Spleen (tissue), 11 donors: ENCODE data around the gene NCDN. TPM values are rescaled to one million over a fixed set of nuclear protein-coding genes. Genes with fewer than 3 reads are reported as not detected.

Experiments used
- DNase-seq: peaks from one replicate; pipeline ENCODE4 v3.0.0-alpha.2; 2020
- H3K27ac ChIP-seq, 8 donors: fragments of 200-600 bp; sonication (generic) in 7 of 8; 1 replicate in 4 of 8; 2 replicates in 4 of 8; pipeline versions ENCODE4 v1.5.0 to v1.8.0; 2016 to 2021; ENCODE audit warnings: inconsistent platforms in 4 of 8, mild to moderate bottlenecking in 4 of 8, moderate library complexity in 1 of 8
- H3K27me3 ChIP-seq, 7 donors: fragments of 200-600 bp; sonication (generic) in 6 of 7; replicated peaks in 1 of 7; 1 replicate in 4 of 7; 2 replicates in 3 of 7; pipeline versions ENCODE4 v1.5.0 to v1.8.0; 2016 to 2021; ENCODE audit warnings: inconsistent platforms in 3 of 7, mild to moderate bottlenecking in 1 of 7
- H3K36me3 ChIP-seq, 6 donors: fragments of 200-600 bp; sonication (generic) in 5 of 6; 1 replicate in 4 of 6; 2 replicates in 2 of 6; pipeline versions ENCODE4 v1.5.0 to v1.8.0; 2016 to 2021; ENCODE audit warnings: inconsistent platforms in 2 of 6
- H3K4me1 ChIP-seq, 6 donors: fragments of 200-600 bp; sonication (generic) in 5 of 6; 1 replicate in 3 of 6; 2 replicates in 3 of 6; pipeline versions ENCODE4 v1.5.0 to v1.8.0; 2016 to 2021; ENCODE audit warnings: inconsistent platforms in 3 of 6
- H3K4me3 ChIP-seq, 8 donors: fragments of 200-600 bp; sonication (generic) in 7 of 8; 1 replicate in 4 of 8; 2 replicates in 4 of 8; pipeline versions ENCODE4 v1.5.0 to v1.8.0; 2016 to 2021; ENCODE audit warnings: inconsistent platforms in 4 of 8, mild to moderate bottlenecking in 4 of 8, moderate library complexity in 2 of 8
- H3K9me3 ChIP-seq, 8 donors: fragments of 200-600 bp; sonication (generic) in 7 of 8; 1 replicate in 4 of 8; 2 replicates in 4 of 8; pipeline versions ENCODE4 v1.5.0 to v1.8.0; 2016 to 2021; ENCODE audit warnings: inconsistent platforms in 4 of 8
- POLR2A ChIP-seq, 3 donors: fragments of 450-650 bp; IDR thresholded peaks; one replicate each; pipeline ENCODE4 v1.5.1; 2017; ENCODE audit warnings: antibody characterized with exemption in 3 of 3, mild to moderate bottlenecking in 1 of 3
- POLR2AphosphoS5 ChIP-seq, 3 donors: sonication (generic); formaldehyde crosslinking; IDR thresholded peaks; one replicate each; pipeline ENCODE4 v1.5.1; 2017; ENCODE audit warnings: antibody characterized with exemption in 3 of 3
- WGBS, 5 donors: extraction: QIAGEN DNeasy Blood & Tissue Kit in 3 of 5; methylation state at CpG; one replicate each; pipeline versions ENCODE4 v1.1.5 to v1.1.7; 2013 to 2018; 5-methylcytosine and 5-hydroxymethylcytosine counted together
- intact Hi-C: fragments of 100-400 bp; cut with DNase I; formaldehyde crosslinking; loops from one replicate; pipeline ENCODE4 v1.15.0; 2023; ENCODE audit warnings: low total_unique reads
- polyA plus RNA-seq, 3 donors: library from polyadenylated mRNA; stranded (reverse); fragments of 200-250 nt; gene quantifications; one replicate each; pipeline ENCODE4 v1.2.1, GENCODE V29; 2013
- total RNA-seq, 7 donors: library from RNA; depleted of rRNA in 3 of 7; stranded (reverse); fragments of >200 nt in 3 of 7; fragmentation: NEBNext Ultra II Directional in 4 of 7; extraction: Animal tissue kit (Norgen Biotek cat#: 25700) in 4 of 7; gene quantifications; one replicate each; pipeline versions ENCODE4 v1.1.0 to v1.2.1, GENCODE V29; 2016 to 2021
- TF ChIP-seq, protein P1 (sequence below), 11 experiments: fragments of 200-600 bp in 7 of 11; fragments of 450-650 bp in 4 of 11; sonication (generic) in 4 of 11; IDR thresholded peaks in 8 of 11; conservative IDR thresholded peaks in 3 of 11; 1 replicate in 7 of 11; 2 replicates in 4 of 11; pipeline versions ENCODE4 v1.4.0 to v1.8.0; 2016 to 2021; ENCODE audit warnings: antibody characterized with exemption in 11 of 11, inconsistent platforms in 4 of 11, mild to moderate bottlenecking in 1 of 11
- donor health status: healthy with polysubstance abuse.
- donor health status: DM: no; HTN: no; CAD: no; lungs with moderate emphysema.
- donor health status: DM: no; HTN: no; CAD: no.
- donor health status: Bipolar disorder and iron deficiency.
- donor health status: healthy.
- donor health status: DM: no; HTN: no; CAD: no.
- donor health status: DM: yes; HTN: yes; CAD: no.

NCDN gene
- total and polyA plus RNA-seq, 10 donors, result 4.2 to 19.1 (median 16.5) TPM

DNA sequence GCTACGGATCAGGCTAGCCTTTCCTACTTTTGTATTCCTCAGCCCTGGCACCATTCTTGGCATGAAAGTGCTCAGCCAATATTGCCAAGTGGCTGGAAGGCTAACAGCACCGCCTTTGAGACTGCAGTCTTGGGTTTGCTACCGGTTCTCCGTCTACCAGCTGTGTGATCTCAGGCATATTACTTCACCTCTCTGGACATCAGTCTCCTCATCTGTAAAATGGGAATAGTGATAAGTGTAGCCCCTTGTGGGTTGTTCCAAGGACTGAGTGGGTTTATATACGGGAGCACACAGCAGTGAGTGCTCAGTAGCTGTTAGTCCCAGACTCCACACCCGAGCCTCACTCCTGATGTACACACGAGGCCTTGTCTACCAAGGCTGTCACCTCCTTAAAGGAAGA, 29.2 kb downstream of the NCDN start:
- Histone ChIP-seq H3K27me3 (no peaks in the 10 kb centered on the region), H3K27ac (no peak overlapping the region), H3K4me3 (no peak overlapping the region), H3K9me3 (no peaks in the 10 kb centered on the region), H3K36me3 (peaks cover 0 to 28% (median 3%) of the 10 kb centered on the region in 6 donors), H3K4me1 (no peaks in the 10 kb centered on the region)
- TF ChIP-seq POLR2A (IDR thresholded peaks at IDR 0.05) (no peak), POLR2AphosphoS5 (IDR thresholded peaks at IDR 0.05) (no peak)
- TF ChIP-seq, protein P1, sequence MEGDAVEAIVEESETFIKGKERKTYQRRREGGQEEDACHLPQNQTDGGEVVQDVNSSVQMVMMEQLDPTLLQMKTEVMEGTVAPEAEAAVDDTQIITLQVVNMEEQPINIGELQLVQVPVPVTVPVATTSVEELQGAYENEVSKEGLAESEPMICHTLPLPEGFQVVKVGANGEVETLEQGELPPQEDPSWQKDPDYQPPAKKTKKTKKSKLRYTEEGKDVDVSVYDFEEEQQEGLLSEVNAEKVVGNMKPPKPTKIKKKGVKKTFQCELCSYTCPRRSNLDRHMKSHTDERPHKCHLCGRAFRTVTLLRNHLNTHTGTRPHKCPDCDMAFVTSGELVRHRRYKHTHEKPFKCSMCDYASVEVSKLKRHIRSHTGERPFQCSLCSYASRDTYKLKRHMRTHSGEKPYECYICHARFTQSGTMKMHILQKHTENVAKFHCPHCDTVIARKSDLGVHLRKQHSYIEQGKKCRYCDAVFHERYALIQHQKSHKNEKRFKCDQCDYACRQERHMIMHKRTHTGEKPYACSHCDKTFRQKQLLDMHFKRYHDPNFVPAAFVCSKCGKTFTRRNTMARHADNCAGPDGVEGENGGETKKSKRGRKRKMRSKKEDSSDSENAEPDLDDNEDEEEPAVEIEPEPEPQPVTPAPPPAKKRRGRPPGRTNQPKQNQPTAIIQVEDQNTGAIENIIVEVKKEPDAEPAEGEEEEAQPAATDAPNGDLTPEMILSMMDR (IDR thresholded peaks at IDR 0.05 in 8 of 11, conservative IDR thresholded peaks at IDR 0.05 in 3 of 11), result no peak
- peak; percentile 13 for DNase-seq
- WGBS, 5 donors, result 89 to 93% (median 93%) methylated on average over 7 of the region's 7 CpGs
- intact Hi-C loops, result no loop called here

DNA sequence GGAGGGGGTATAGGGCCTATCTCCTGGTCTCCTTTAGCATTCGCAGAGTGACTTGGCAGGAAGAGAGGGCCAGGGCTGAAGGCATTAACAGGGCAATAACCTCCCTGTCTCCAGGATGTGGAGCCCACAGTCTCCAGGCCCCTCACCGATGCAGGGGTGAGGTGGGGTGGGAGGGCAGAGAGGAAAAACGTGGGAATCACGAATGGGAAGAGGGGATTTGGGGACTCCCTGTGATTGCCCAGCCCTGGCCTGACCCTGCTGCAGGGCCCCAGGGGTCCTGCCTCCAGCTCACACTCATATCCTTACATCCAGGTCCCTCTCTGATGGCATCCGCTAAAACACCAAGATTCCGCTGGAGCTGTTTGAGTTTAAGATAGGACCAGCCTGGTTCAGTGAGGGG, 30.1 kb downstream of the NCDN start:
- TF ChIP-seq, protein P1 (IDR thresholded peaks at IDR 0.05 in 8 of 11, conservative IDR thresholded peaks at IDR 0.05 in 3 of 11), result no peak
- TF ChIP-seq POLR2AphosphoS5 (IDR thresholded peaks at IDR 0.05) (no peak), POLR2A (IDR thresholded peaks at IDR 0.05) (no peak)
- peaks cover 0 to 28% (median 3%) of the 10 kb centered on the region in 6 donors for H3K36me3 ChIP-seq
- H3K27me3 ChIP-seq, result no peaks in the 10 kb centered on the region
- DNase-seq, result peak; percentile 18
- peaks cover 0 to 4% (median 0%) of the 10 kb centered on the region in 6 donors for H3K4me1 ChIP-seq
- WGBS, 5 donors, result 81 to 84% (median 84%) methylated on average over 6 of the region's 6 CpGs
- H3K9me3 ChIP-seq, result no peaks in the 10 kb centered on the region
- no peak overlapping the region for H3K27ac ChIP-seq
- H3K4me3 ChIP-seq, result no peak overlapping the region
- intact Hi-C loops, result no loop called here

DNA sequence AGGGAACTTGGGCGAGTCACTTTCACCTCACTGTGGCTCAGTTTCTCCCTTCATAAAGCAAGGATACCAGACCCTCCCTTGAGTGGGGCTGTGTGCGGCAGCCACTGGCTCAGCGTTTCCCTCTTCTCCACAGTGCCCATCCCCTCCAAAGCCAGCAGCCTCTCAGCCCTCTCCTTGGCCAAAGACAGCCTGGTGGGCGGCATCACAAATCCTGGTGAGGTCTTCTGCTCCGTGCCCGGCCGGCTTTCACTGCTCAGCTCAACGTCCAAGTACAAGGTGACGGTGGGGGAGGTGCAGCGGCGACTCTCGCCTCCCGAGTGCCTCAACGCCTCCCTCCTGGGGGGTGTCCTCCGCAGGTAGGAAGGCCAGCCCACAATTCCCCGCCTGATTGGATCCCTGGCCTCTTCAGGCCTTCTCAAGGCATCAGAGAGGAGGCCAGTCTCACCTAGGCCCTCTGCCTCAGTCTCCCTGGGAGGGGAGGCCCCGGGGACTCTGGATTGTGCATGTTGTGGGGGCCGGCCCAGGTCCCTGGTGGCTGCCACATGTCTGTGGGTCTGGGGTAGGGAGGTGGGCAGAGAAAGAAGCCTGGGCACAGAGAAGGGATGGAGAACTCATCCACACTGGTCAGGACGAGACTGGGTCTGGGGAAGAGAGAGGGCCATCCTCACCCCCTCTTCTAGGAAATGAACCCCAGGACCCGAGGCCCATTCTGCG, 30.8 kb downstream of the NCDN start:
- 85 to 93% (median 89%) methylated on average over 10 to 21 of the region's 21 CpGs for WGBS, 5 donors
- DNase-seq, result peak; percentile 56
- H3K4me3 ChIP-seq, result no peak overlapping the region
- peaks cover 0 to 28% (median 3%) of the 10 kb centered on the region in 6 donors for H3K36me3 ChIP-seq
- no peaks in the 10 kb centered on the region for H3K9me3 ChIP-seq
- no peak overlapping the region for H3K27ac ChIP-seq
- intact Hi-C loops, result no loop called here
- peaks cover 3 to 10% (median 5%) of the 10 kb centered on the region in 6 donors for H3K4me1 ChIP-seq
- H3K27me3 ChIP-seq, result no peaks in the 10 kb centered on the region
- TF ChIP-seq POLR2A (IDR thresholded peaks at IDR 0.05), result no peak
- TF ChIP-seq, protein P1 (IDR thresholded peaks at IDR 0.05 in 8 of 11, conservative IDR thresholded peaks at IDR 0.05 in 3 of 11), result no peak

DNA sequence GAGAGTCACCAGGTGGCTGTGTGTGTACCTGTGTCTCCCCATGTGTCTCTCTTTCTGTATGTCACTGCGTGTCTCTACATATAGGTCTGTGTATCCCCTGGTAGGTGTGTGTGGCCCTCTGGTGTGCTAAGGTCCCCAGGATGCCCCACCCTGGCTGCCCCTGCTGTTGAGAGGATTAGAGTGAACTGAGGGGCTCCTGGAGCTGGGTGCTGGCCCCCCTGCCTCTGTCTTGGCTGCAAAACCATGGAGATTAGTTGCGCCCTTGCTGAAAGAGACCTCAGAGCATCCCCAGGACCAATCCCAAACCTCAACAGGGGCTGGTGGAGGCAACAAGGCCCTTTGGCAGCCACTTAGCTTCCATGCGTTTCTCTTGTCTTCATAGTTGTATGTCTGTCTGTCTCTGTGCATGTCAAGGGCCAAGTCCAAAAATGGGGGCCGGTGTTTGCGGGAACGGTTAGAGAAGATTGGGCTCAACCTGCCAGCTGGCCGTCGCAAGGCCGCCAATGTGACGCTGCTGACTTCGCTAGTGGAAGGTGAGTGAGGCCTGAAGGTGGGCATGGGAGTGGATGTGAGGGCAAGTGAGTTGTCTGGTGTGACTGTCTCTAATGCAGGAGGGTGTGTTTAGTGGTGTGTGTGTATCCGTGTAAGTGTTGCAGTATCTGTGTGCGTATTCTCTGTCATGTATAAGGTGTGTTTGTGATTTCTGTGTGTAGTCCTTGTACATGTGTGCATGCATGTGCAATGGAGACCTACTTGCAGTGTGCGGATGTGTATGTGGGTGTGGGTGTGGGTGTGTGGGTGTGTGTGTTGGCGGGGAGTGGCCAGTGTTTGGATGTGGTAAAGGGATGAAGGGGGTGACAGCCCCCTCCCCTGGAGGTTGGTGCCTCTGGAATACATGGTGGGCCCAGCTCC, 32.2 kb downstream of the NCDN start:
- intact Hi-C loops, result no loop called here

More for the DNA sequence above, 32.2 kb downstream of the NCDN start:
- peaks cover 3 to 16% (median 7%) of the 10 kb centered on the region in 6 donors for H3K4me1 ChIP-seq
- H3K27me3 ChIP-seq, result no peaks in the 10 kb centered on the region
- no peak for DNase-seq
- H3K36me3 ChIP-seq, result peaks cover 0 to 33% (median 3%) of the 10 kb centered on the region in 6 donors
- no peak for TF ChIP-seq POLR2A (IDR thresholded peaks at IDR 0.05)
- WGBS, 5 donors, result 93 to 97% (median 96%) methylated on average over 15 of the region's 15 CpGs
- no peak overlapping the region for H3K27ac ChIP-seq
- H3K9me3 ChIP-seq, result no peaks in the 10 kb centered on the region
- H3K4me3 ChIP-seq, result no peak overlapping the region
